Testis (tissue), 2 donors: Measurements from ENCODE around the gene WDR27.

Experiments
- CTCF ChIP-seq, 3 experiments: fragments of 450-650 bp in 2 of 3; fragments of 200-600 bp in 1 of 3; sonication (generic) in 1 of 3; IDR thresholded peaks; one replicate each; pipeline ENCODE4 v1.5.1; 2016 to 2019; ENCODE audit warnings: antibody characterized with exemption in 3 of 3, mild to moderate bottlenecking in 2 of 3, moderate library complexity in 1 of 3
- POLR2A ChIP-seq: fragments of 450-650 bp; IDR thresholded peaks from one replicate; pipeline ENCODE4 v1.6.1; 2017; ENCODE audit warnings: antibody characterized with exemption, mild to moderate bottlenecking, moderate library complexity

- no peak for TF ChIP-seq CTCF (IDR thresholded peaks at IDR 0.05)
- no peak for TF ChIP-seq POLR2A
Observed at GRCh38 chr6:169619650-169620049, 82.2 kb downstream of the WDR27 start.
